Muscle of back (tissue), 11 donors: ENCODE results near the gene HLCS. TPM values are rescaled to one million over a fixed set of nuclear protein-coding genes. Genes with fewer than 3 reads are reported as not detected.

Experiments used
- DNase-seq, 3 donors: peaks; one replicate each; pipeline versions ENCODE4 v3.0.0 to v3.0.0-alpha.2; 2013
- polyA plus RNA-seq, 10 donors: library from polyadenylated mRNA; unstranded; fragments of 120-200 nt; gene quantifications; one replicate each; pipeline ENCODE4 v1.2.1, GENCODE V29; 2013; ENCODE audit not compliant: insufficient read length in 10 of 10

Gene HLCS
- polyA plus RNA-seq, 10 donors: 8.5 to 14.0 (median 10.6) TPM

GRCh38 chr21:36987845-36988244 is 21.4 kb upstream of the HLCS start:
- no peak for DNase-seq

- DNase-seq: no peak
Observed at GRCh38 chr21:36985751-36986594, 19.5 kb upstream of the HLCS start.

GRCh38 chr21:36981977-36982700 is 15.7 kb upstream of the HLCS start:
- DNase-seq: no peak

- DNase-seq: no peak
Observed at GRCh38 chr21:36981049-36981391, 14.6 kb upstream of the HLCS start.

GRCh38 chr21:36980280-36981048 is 14.0 kb upstream of the HLCS start:
- DNase-seq: peak in 1 of 3 donors; percentile 47

- DNase-seq: peak; percentile 71 to 88 (median 74)
Observed at GRCh38 chr21:36976882-36977651, 10.6 kb upstream of the HLCS start.

GRCh38 chr21:36976228-36976861 is 9.9 kb upstream of the HLCS start:
- DNase-seq: no peak

GRCh38 chr21:36974851-36975192 is 8.4 kb upstream of the HLCS start:
- no peak for DNase-seq

GRCh38 chr21:36973986-36974850 is 7.7 kb upstream of the HLCS start:
- no peak for DNase-seq

GRCh38 chr21:36968976-36969375 is 2.5 kb upstream of the HLCS start:
- DNase-seq: no peak

GRCh38 chr21:36968414-36968813 is 1.9 kb upstream of the HLCS start:
- DNase-seq: no peak

GRCh38 chr21:36966821-36967768 is 626 bp upstream of the HLCS start:
- DNase-seq: peak in 1 of 3 donors; percentile 57

GRCh38 chr21:36965720-36966065 is 776 bp downstream of the HLCS start:
- DNase-seq: no peak

- DNase-seq: no peak
Observed at GRCh38 chr21:36964827-36965719, 1.4 kb downstream of the HLCS start.

GRCh38 chr21:36964398-36964797 is 2.1 kb downstream of the HLCS start:
- no peak for DNase-seq

- no peak for DNase-seq
Observed at GRCh38 chr21:36962098-36962780, 4.2 kb downstream of the HLCS start.

- DNase-seq: no peak
Observed at GRCh38 chr21:36960676-36961284, 5.7 kb downstream of the HLCS start.
